ENCODE data around the gene NAA16. TPM values are rescaled to one million over a fixed set of nuclear protein-coding genes. Genes with fewer than 3 reads are reported as not detected.

The NAA16 gene
- total and polyA plus RNA-seq, 12 donors = 3.4 to 15.1 (median 8.5) TPM

GRCh38 chr13:41327994-41328790 lies 17.1 kb downstream of the NAA16 start:
- intact Hi-C loops (cut with DNase I) = no loop called here
- peaks cover 0 to 35% (median 19%) of the 10 kb centered on the region in 9 donors for H3K4me1 ChIP-seq
- H3K27me3 ChIP-seq = no peaks in the 10 kb centered on the region
- H3K4me3 ChIP-seq = no peak overlapping the region
- H3K27ac ChIP-seq = peak overlapping the region in 7 of 10 donors; percentile 5 to 57 (median 50)
- DNase-seq (no peak), ATAC-seq (peak in 3 of 8 donors; percentile 37 to 43 (median 43))
- peaks cover 0 to 86% (median 15%) of the 10 kb centered on the region in 9 donors for H3K36me3 ChIP-seq
- TF ChIP-seq CTCF (IDR thresholded peaks at IDR 0.05) = no peak
- WGBS, 2 donors = 71 to 77% methylated on average over 3 of the region's 3 CpGs
- H3K9me3 ChIP-seq = no peaks in the 10 kb centered on the region

GRCh38 chr13:41332829-41333228 lies 21.8 kb downstream of the NAA16 start:
- ATAC-seq (peak in 6 of 8 donors; percentile 51 to 91 (median 64)), DNase-seq (no peak)
- Histone ChIP-seq H3K4me1 (peaks cover 0 to 37% (median 17%) of the 10 kb centered on the region in 9 donors), H3K27me3 (no peaks in the 10 kb centered on the region), H3K27ac (peak overlapping the region in 6 of 10 donors; percentile 13 to 53 (median 26)), H3K9me3 (no peaks in the 10 kb centered on the region), H3K36me3 (peaks cover 0 to 82% (median 0%) of the 10 kb centered on the region in 9 donors), H3K4me3 (no peak overlapping the region)
- intact Hi-C loops (cut with DNase I) = no loop called here
- no peak for TF ChIP-seq CTCF (IDR thresholded peaks at IDR 0.05)
- WGBS, 2 donors = 71 to 77% methylated on average over 1 of the region's 1 CpG

- H3K9me3 ChIP-seq = no peaks in the 10 kb centered on the region
- 82 to 94% methylated on average over 4 of the region's 4 CpGs for WGBS, 2 donors
- no peaks in the 10 kb centered on the region for H3K27me3 ChIP-seq
- H3K4me3 ChIP-seq = no peak overlapping the region
- peaks cover 0 to 27% (median 5%) of the 10 kb centered on the region in 9 donors for H3K4me1 ChIP-seq
- TF ChIP-seq CTCF (IDR thresholded peaks at IDR 0.05) = no peak
- no peak for DNase-seq
- no peak for ATAC-seq
- peaks cover 0 to 79% (median 4%) of the 10 kb centered on the region in 9 donors for H3K36me3 ChIP-seq
- H3K27ac ChIP-seq = no peak overlapping the region
- intact Hi-C loops (cut with DNase I) = no loop called here
These were observed 23.7 kb downstream of the NAA16 start for GRCh38 chr13:41334810-41335209.

- intact Hi-C loops (cut with DNase I) = loop anchor here in 1 of 10 donors (10.0 kb wide), 1 partner anchor 310 kb away; no protein-coding TSS in a partner anchor
- H3K27me3 ChIP-seq = no peaks in the 10 kb centered on the region
- H3K4me1 ChIP-seq = peaks cover 0 to 16% (median 6%) of the 10 kb centered on the region in 9 donors
- WGBS, 2 donors = 97 to 99% methylated on average over 4 of the region's 4 CpGs
- H3K36me3 ChIP-seq = peaks cover 0 to 58% (median 7%) of the 10 kb centered on the region in 9 donors
- H3K9me3 ChIP-seq = peaks cover 0 to 4% (median 0%) of the 10 kb centered on the region in 11 donors
- H3K4me3 ChIP-seq = no peak overlapping the region
- DNase-seq (no peak), ATAC-seq (no peak)
- TF ChIP-seq CTCF (IDR thresholded peaks at IDR 0.05) = no peak
- no peak overlapping the region for H3K27ac ChIP-seq
These were observed 33.3 kb downstream of the NAA16 start for GRCh38 chr13:41344358-41344757.
